HepG2 (cell line): Measurements from ENCODE around the gene THSD4. TPM values are rescaled to one million over a fixed set of nuclear protein-coding genes. Genes with fewer than 3 reads are reported as not detected.

Experiments
- ARHGAP35 ChIP-seq: sonication (generic); formaldehyde crosslinking; IDR thresholded peaks from 2 replicates; pipeline ENCODE4 v1.9.0; 2022; ENCODE audit warnings: mild to moderate bottlenecking, inconsistent platforms, moderate library complexity, missing genetic modification reagents, borderline replicate concordance
- E2F1 ChIP-seq: sonication (generic); formaldehyde crosslinking; IDR thresholded peaks from 2 replicates; pipeline ENCODE4 v1.5.0; 2020; ENCODE audit warnings: missing genetic modification reagents
- FOXO4 ChIP-seq: sonication (generic); formaldehyde crosslinking; conservative IDR thresholded peaks from 2 replicates; pipeline ENCODE4 v1.8.1; 2023; ENCODE audit warnings: missing genetic modification reagents
- HMGXB3 ChIP-seq: sonication (generic); formaldehyde crosslinking; IDR thresholded peaks from 2 replicates; pipeline ENCODE4 v1.4.0; 2020; ENCODE audit warnings: missing genetic modification reagents, borderline replicate concordance
- MNT ChIP-seq: fragments of 450-650 bp; IDR thresholded peaks from 2 replicates; pipeline ENCODE4 v1.6.1; 2016
- ZMYM2 ChIP-seq: sonication (generic); formaldehyde crosslinking; IDR thresholded peaks from 2 replicates; pipeline ENCODE4 v1.8.0; 2022; ENCODE audit warnings: mild to moderate bottlenecking, missing genetic modification reagents
- ZNF407 ChIP-seq: sonication (generic); formaldehyde crosslinking; IDR thresholded peaks from one replicate; pipeline ENCODE4 v1.5.1; 2020; ENCODE audit warnings: mild to moderate bottlenecking, missing genetic modification reagents; ENCODE audit errors: not compliant biosample characterization
- ZNF597 ChIP-seq: sonication (generic); formaldehyde crosslinking; IDR thresholded peaks from 2 replicates; pipeline ENCODE4 v1.5.0; 2020; ENCODE audit warnings: missing genetic modification reagents
- ZNF660 ChIP-seq: sonication (generic); formaldehyde crosslinking; IDR thresholded peaks from 2 replicates; pipeline ENCODE4 v1.5.1; 2020; ENCODE audit warnings: mild to moderate bottlenecking, low read depth, missing genetic modification reagents, borderline replicate concordance
- polyA plus RNA-seq, 8 experiments: library from polyadenylated mRNA; depleted of rRNA in 3 of 8; stranded (reverse) in 7 of 8; unstranded in 1 of 8; fragments of >200 nt; fragmentation: Illumina TruSeq in 4 of 8; extraction: Trizol in 4 of 8; gene quantifications; 2 replicates each; pipeline versions ENCODE4 v1.2.1 to v1.2.3, GENCODE V29; 2011 to 2016; ENCODE audit warnings: low read depth in 4 of 8, missing spikeins in 1 of 8, mixed read lengths in 1 of 8; ENCODE audit not compliant: insufficient read depth in 1 of 8
- total RNA-seq, 5 experiments: library from RNA; depleted of rRNA; stranded (reverse); fragments of >200 nt; fragmentation: Illumina TruSeq; extraction: Trizol; gene quantifications; 2 replicates each; pipeline ENCODE4 v1.2.3, GENCODE V29; 2016; ENCODE audit warnings: low read depth in 1 of 5

Gene THSD4
- total and polyA plus RNA-seq, 2 of the 13 experiments (the other 11 are each of a cell fraction or from before 2014, with no cell fraction given), result 0.07 to 0.21 TPM

GRCh38 chr15:71332431-71333004, 217.2 kb downstream of the THSD4 start (continued):
- TF ChIP-seq ZNF407 (CRISPR knock-in tag) (no peak), HMGXB3 (no peak), FOXO4 (CRISPR knock-in tag) (no peak), ZMYM2 (CRISPR knock-in tag) (no peak), ZNF660 (CRISPR knock-in tag) (no peak), ZNF597 (no peak), MNT (no peak), ARHGAP35 (CRISPR knock-in tag) (no peak), E2F1 (CRISPR knock-in tag) (no peak)
